ACC112 (cell line): ENCODE data around the gene MYLK.
A peak's percentile ranks its signal among the peaks of the same experiment; 100 is the strongest.

Source experiments
- H2AFZ ChIP-seq: fragments of 200-600 bp; sonication (generic); one replicate; pipeline ENCODE4 v1.6.0; 2017; ENCODE audit warnings: antibody characterized with exemption, low read length; ENCODE audit not compliant: unreplicated experiment
- H3K27ac ChIP-seq: fragments of 200-600 bp; sonication (generic); 2 replicates; pipeline ENCODE4 v1.5.1; 2014; ENCODE audit warnings: low read depth, mild to moderate bottlenecking, antibody characterized with exemption, low read length, moderate library complexity
- H3K27me3 ChIP-seq: fragments of 200-600 bp; sonication (generic); 2 replicates; pipeline ENCODE4 v1.6.1; 2014; ENCODE audit warnings: mild to moderate bottlenecking, antibody characterized with exemption, low read length, moderate library complexity, mixed read lengths; ENCODE audit not compliant: insufficient read depth
- H3K36me3 ChIP-seq: fragments of 200-600 bp; sonication (generic); 2 replicates; pipeline ENCODE4 v1.6.1; 2016; ENCODE audit warnings: mild to moderate bottlenecking, antibody characterized with exemption, low read length, moderate library complexity, mixed read lengths; ENCODE audit not compliant: insufficient read depth
- H3K4me1 ChIP-seq: fragments of 200-600 bp; sonication (generic); one replicate; pipeline ENCODE4 v1.6.1; 2016; ENCODE audit warnings: low read length, mixed read lengths; ENCODE audit not compliant: insufficient read depth, unreplicated experiment, control insufficient read depth
- H3K4me3 ChIP-seq: fragments of 200-600 bp; sonication (generic); 2 replicates; pipeline ENCODE4 v1.5.1; 2014; ENCODE audit warnings: mild to moderate bottlenecking, low read depth, low read length
- H3K79me2 ChIP-seq: fragments of 200-600 bp; sonication (generic); one replicate; pipeline ENCODE4 v1.6.0; 2016; ENCODE audit warnings: low read length; ENCODE audit not compliant: control insufficient read depth, unreplicated experiment, insufficient read depth

Gene MYLK

DNA sequence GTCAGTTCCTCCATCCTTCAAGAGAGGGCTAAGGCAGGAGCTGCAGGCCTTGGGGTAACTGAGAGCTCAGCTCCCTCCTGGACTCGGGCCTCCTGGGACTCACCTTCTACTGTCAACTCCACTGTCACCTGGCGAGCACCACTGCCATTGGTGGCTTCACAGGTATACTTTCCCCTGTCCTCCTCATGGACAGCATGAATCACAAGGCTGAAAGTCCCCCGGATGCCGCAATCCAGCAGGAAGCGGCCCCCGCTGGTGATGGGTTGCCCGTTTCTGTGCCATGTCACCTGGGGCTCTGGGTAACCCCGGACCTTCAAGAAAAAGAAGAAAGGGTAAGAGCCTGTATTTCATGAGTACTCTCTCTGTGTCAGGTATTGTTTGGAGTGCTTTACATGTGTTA is 131.9 kb downstream of the MYLK start:
- Histone ChIP-seq H3K36me3 (no peaks in the 10 kb centered on the region), H3K27me3 (no peaks in the 10 kb centered on the region), H3K79me2 (no peaks in the 10 kb centered on the region), H3K4me3 (no peak overlapping the region), H3K4me1 (peaks cover 31% of the 10 kb centered on the region), H2AFZ (no peak overlapping the region), H3K27ac (no peak overlapping the region)

GRCh38 chr3:123751433-123751832 is 132.7 kb downstream of the MYLK start:
- Histone ChIP-seq H3K79me2 (no peaks in the 10 kb centered on the region), H2AFZ (no peak overlapping the region), H3K27me3 (no peaks in the 10 kb centered on the region), H3K36me3 (no peaks in the 10 kb centered on the region), H3K27ac (peak overlapping the region; percentile 68), H3K4me3 (no peak overlapping the region), H3K4me1 (peaks cover 28% of the 10 kb centered on the region)

DNA sequence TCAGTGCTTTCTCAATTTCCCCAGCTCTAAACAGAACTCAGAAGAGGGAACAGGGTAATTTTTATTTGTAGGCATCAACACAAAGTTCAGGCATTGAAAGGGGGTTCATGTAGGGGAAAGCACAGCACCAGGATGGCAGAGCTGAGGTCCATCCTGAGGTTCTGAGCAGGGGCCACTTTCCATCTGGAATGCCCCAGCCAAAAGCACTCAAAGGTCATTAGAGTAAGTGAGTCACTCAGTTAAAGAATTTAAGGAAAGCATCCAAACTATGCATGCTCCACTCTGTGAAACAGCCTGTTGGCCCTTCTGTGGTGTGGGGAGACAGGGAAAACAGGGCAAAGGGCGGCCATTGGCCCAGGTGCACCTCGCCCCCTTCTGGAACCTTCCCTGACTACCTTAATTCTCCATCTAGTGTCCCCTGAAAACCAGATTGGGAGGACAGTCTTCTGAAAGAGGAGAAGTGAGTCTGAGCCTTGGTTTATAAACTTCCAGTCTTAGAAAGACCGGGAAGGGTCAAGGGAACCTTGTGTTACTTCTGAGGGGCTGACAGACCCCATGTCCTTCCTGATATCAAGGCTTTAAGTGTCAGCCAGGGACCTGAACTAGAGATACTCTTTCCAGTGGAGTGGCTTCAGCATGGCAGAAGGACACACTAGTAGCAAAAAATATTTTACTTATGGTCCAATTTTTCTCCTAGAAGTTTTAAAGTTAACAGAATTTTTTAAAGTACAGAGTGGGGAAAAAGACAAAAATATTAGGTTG is 133.3 kb downstream of the MYLK start:
- no peak overlapping the region for H2AFZ ChIP-seq
- H3K4me3 ChIP-seq: peak overlapping the region; percentile 4; the same call in 1 of the 2 replicates
- H3K36me3 ChIP-seq: no peaks in the 10 kb centered on the region
- no peaks in the 10 kb centered on the region for H3K27me3 ChIP-seq
- peak overlapping the region; percentile 68 for H3K27ac ChIP-seq
- peaks cover 28% of the 10 kb centered on the region for H3K4me1 ChIP-seq
- no peaks in the 10 kb centered on the region for H3K79me2 ChIP-seq

DNA sequence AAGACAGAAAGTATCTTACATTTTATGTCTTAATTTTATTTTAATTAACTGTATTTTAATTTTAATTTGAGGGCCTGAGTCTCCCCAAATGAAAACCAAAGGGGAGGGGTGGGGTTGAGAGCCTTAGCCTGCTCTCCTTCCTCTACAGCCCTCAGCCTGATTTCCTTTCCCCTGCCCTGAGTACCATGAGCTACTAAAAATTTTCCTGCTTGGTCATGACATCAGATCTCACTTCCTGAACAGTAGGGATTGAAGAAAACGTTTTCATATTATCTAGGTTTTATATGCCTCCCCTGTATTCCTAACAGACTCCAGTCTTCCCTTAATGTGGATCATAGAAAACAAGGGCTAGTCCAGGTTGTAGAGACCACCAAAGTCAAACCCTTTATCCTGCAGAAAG is 133.9 kb downstream of the MYLK start:
- no peaks in the 10 kb centered on the region for H3K79me2 ChIP-seq
- no peaks in the 10 kb centered on the region for H3K27me3 ChIP-seq
- peak overlapping the region; percentile 4; the same call in 1 of the 2 replicates for H3K4me3 ChIP-seq
- H3K27ac ChIP-seq: peak overlapping the region; percentile 68
- no peaks in the 10 kb centered on the region for H3K36me3 ChIP-seq
- H3K4me1 ChIP-seq: peaks cover 28% of the 10 kb centered on the region
- no peak overlapping the region for H2AFZ ChIP-seq

- peak overlapping the region; percentile 68 for H3K27ac ChIP-seq
- H3K27me3 ChIP-seq: no peaks in the 10 kb centered on the region
- no peaks in the 10 kb centered on the region for H3K36me3 ChIP-seq
- H3K79me2 ChIP-seq: no peaks in the 10 kb centered on the region
- H3K4me3 ChIP-seq: no peak overlapping the region
- peaks cover 28% of the 10 kb centered on the region for H3K4me1 ChIP-seq
- peak overlapping the region; percentile 79 for H2AFZ ChIP-seq
Measured at GRCh38 chr3:123749711-123750110, 134.4 kb downstream of the MYLK start.

DNA sequence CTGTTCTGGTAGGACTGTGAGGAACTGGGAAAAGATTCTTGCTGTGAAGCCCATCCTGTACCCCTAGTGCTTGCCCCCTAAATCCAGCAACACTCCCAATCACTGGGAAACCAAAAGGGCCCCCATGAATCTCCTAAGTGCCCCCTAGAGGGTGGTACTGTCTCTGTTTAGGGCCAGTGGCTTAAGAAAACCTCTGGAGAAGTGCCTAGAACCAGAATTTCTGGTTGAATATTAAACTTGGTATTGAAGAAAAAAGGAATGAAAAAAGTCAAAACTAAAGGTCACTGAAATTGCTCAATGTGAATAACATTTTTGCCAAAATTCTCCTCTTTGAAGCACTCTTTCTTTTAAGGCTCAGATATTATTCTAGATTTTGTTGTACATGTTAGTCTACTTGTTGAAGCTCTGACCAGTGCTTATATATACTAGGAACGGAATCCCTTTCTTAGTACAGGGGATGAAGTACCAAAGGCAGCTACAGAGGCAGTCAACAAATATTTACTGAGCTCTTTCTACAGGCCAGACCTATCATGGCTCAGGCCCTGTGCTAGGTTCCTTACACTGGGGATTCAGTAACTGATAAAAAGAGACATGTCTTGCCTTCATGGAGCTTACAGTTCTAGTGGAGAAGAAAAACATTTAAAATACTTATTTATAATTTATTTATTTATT is 138.8 kb downstream of the MYLK start:
- H3K4me3 ChIP-seq: no peak overlapping the region
- no peaks in the 10 kb centered on the region for H3K36me3 ChIP-seq

GRCh38 chr3:123744064-123744463 is 140.1 kb downstream of the MYLK start:
- Histone ChIP-seq H3K27me3 (no peaks in the 10 kb centered on the region), H3K4me3 (no peak overlapping the region), H2AFZ (no peak overlapping the region), H3K36me3 (no peaks in the 10 kb centered on the region), H3K27ac (no peak overlapping the region), H3K4me1 (peaks cover 20% of the 10 kb centered on the region), H3K79me2 (no peaks in the 10 kb centered on the region)

More for the DNA sequence above, 138.8 kb downstream of the MYLK start:
- no peak overlapping the region for H2AFZ ChIP-seq
- no peak overlapping the region for H3K27ac ChIP-seq
- H3K27me3 ChIP-seq: no peaks in the 10 kb centered on the region
- H3K79me2 ChIP-seq: no peaks in the 10 kb centered on the region
- H3K4me1 ChIP-seq: peaks cover 20% of the 10 kb centered on the region

GRCh38 chr3:123743121-123743520 is 141.0 kb downstream of the MYLK start:
- H3K4me3 ChIP-seq: no peak overlapping the region
- H3K36me3 ChIP-seq: no peaks in the 10 kb centered on the region
- H3K27me3 ChIP-seq: no peaks in the 10 kb centered on the region
- H3K4me1 ChIP-seq: peaks cover 23% of the 10 kb centered on the region
- H2AFZ ChIP-seq: no peak overlapping the region
- no peaks in the 10 kb centered on the region for H3K79me2 ChIP-seq
- no peak overlapping the region for H3K27ac ChIP-seq

- H3K79me2 ChIP-seq: no peaks in the 10 kb centered on the region
- H3K27ac ChIP-seq: no peak overlapping the region
- no peaks in the 10 kb centered on the region for H3K36me3 ChIP-seq
- no peak overlapping the region for H2AFZ ChIP-seq
- H3K27me3 ChIP-seq: no peaks in the 10 kb centered on the region
- H3K4me1 ChIP-seq: peaks cover 23% of the 10 kb centered on the region
- H3K4me3 ChIP-seq: no peak overlapping the region
Measured at GRCh38 chr3:123741041-123741511, 143.1 kb downstream of the MYLK start.

GRCh38 chr3:123740391-123740822 is 143.7 kb downstream of the MYLK start:
- Histone ChIP-seq H3K4me1 (peaks cover 23% of the 10 kb centered on the region), H3K36me3 (no peaks in the 10 kb centered on the region), H3K4me3 (no peak overlapping the region), H3K79me2 (no peaks in the 10 kb centered on the region), H3K27me3 (no peaks in the 10 kb centered on the region), H3K27ac (peak overlapping the region; percentile 86), H2AFZ (no peak overlapping the region)

DNA sequence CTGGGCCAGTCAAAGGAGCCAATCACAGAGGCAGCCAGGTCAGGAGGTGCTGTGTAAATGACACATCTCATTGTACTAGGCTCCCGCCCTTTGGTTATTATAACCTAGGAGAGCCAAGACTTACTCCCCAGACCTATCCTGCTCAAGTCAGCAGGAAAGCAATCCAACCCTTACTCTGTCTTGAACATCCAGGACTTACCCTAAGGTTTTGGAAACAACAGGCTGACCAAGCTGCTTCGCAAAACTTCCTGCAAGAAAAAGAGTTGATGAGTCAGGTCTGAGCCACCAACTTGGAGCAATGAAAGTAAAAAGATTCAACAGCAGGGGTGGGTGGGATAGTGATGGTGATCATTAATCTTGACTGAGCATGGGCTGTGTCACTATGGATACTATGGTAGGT is 144.4 kb downstream of the MYLK start:
- peaks cover 26% of the 10 kb centered on the region for H3K4me1 ChIP-seq
- H3K4me3 ChIP-seq: no peak overlapping the region
- H3K36me3 ChIP-seq: no peaks in the 10 kb centered on the region
- no peaks in the 10 kb centered on the region for H3K79me2 ChIP-seq
- H2AFZ ChIP-seq: peak overlapping the region; percentile 4
- no peaks in the 10 kb centered on the region for H3K27me3 ChIP-seq
- peak overlapping the region; percentile 86 for H3K27ac ChIP-seq
